ENCODE data around the gene FOXRED2. TPM values are rescaled to one million over a fixed set of nuclear protein-coding genes. Genes with fewer than 3 reads are reported as not detected.
"Not testable (repeated sequence)": the region's sequence is repeated elsewhere in the genome, so short reads cannot be mapped to it uniquely, and the experiment has no call there.

Gene FOXRED2
- polyA plus RNA-seq, 6 donors from 2014 or later: 2.0 to 6.3 (median 3.2) TPM

GRCh38 chr22:36463783-36464184, 43.1 kb downstream of the FOXRED2 start:
- Mint-ChIP-seq H3K4me1 (peaks cover 3 to 18% (median 16%) of the 10 kb centered on the region in 3 donors), H3K9me3 (no peaks in the 10 kb centered on the region), H3K27me3 (no peaks in the 10 kb centered on the region), H3K27ac (no peak overlapping the region), H3K36me3 (no peaks in the 10 kb centered on the region), H3K4me3 (no peak overlapping the region)
- DNase-seq (no peak), ATAC-seq (ENCODE audit: low read depth in 2 of 2) (no peak)

- no peak for ATAC-seq (ENCODE audit: low read depth in 2 of 2)
- Mint-ChIP-seq H3K36me3 (no peaks in the 10 kb centered on the region), H3K9me3 (no peaks in the 10 kb centered on the region), H3K27me3 (no peaks in the 10 kb centered on the region), H3K4me3 (no peak overlapping the region), H3K27ac (peak overlapping the region in 2 of 6 donors; percentile 57 to 74), H3K4me1 (peaks cover 6 to 13% (median 12%) of the 10 kb centered on the region in 3 donors)
- no peak for DNase-seq
These were observed 44.9 kb downstream of the FOXRED2 start for GRCh38 chr22:36461665-36462649.

DNA sequence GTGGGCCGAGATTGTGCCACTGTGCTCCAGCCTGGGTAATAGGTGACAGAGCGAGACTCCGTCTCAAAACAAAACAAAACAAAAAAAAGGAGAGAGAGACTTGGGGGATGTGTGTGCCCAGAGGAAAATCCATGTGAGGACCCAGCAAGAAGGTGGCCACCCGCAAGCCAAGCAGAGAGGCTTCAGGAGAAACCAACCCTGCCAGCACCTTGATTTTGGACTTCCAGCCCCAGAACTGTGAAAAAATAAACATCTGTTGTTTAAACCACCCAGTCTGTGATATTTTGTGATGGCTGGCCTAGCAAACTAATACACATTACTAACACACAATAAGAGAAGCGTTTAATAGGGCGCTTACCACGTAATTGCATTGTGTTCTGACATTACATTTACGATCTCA, 46.6 kb downstream of the FOXRED2 start:
- DNase-seq: no peak
- H3K27ac Mint-ChIP-seq: peak overlapping the region in 1 of 6 donors; percentile 68
- H3K4me3 Mint-ChIP-seq: no peak overlapping the region
- H3K9me3 Mint-ChIP-seq: no peaks in the 10 kb centered on the region
- peaks cover 13 to 16% (median 16%) of the 10 kb centered on the region in 3 donors for H3K4me1 Mint-ChIP-seq
- no peaks in the 10 kb centered on the region for H3K36me3 Mint-ChIP-seq
- ATAC-seq (ENCODE audit: low read depth in 2 of 2): no peak
- H3K27me3 Mint-ChIP-seq: no peaks in the 10 kb centered on the region

- H3K9me3 Mint-ChIP-seq: no peaks in the 10 kb centered on the region
- no peak for DNase-seq
- H3K36me3 Mint-ChIP-seq: no peaks in the 10 kb centered on the region
- no peak overlapping the region for H3K4me3 Mint-ChIP-seq
- no peak for ATAC-seq (ENCODE audit: low read depth in 2 of 2)
- no peaks in the 10 kb centered on the region for H3K27me3 Mint-ChIP-seq
- H3K27ac Mint-ChIP-seq: peak overlapping the region in 2 of 6 donors; percentile 18 to 29
- H3K4me1 Mint-ChIP-seq: peaks cover 26 to 32% (median 30%) of the 10 kb centered on the region in 3 donors
These were observed 49.0 kb downstream of the FOXRED2 start for GRCh38 chr22:36457688-36458450.

GRCh38 chr22:36456464-36456845, 50.4 kb downstream of the FOXRED2 start:
- DNase-seq (no peak), ATAC-seq (ENCODE audit: low read depth in 2 of 2) (no peak)
- Mint-ChIP-seq H3K4me3 (peak overlapping the region in 3 of 8 donors; percentile 65 to 71 (median 68)), H3K9me3 (no peaks in the 10 kb centered on the region), H3K36me3 (no peaks in the 10 kb centered on the region), H3K27ac (peak overlapping the region; percentile 64 to 98 (median 90)), H3K27me3 (no peaks in the 10 kb centered on the region), H3K4me1 (peaks cover 32 to 46% (median 37%) of the 10 kb centered on the region in 3 donors)

- Mint-ChIP-seq H3K4me1 (peaks cover 32 to 52% (median 42%) of the 10 kb centered on the region in 3 donors), H3K27ac (peak overlapping the region; percentile 86 to 98 (median 92)), H3K4me3 (peak overlapping the region; percentile 65 to 87 (median 76)), H3K27me3 (no peaks in the 10 kb centered on the region), H3K9me3 (no peaks in the 10 kb centered on the region), H3K36me3 (no peaks in the 10 kb centered on the region)
- DNase-seq: no peak
- ATAC-seq (ENCODE audit: low read depth in 2 of 2): no peak
These were observed 51.0 kb downstream of the FOXRED2 start for GRCh38 chr22:36455571-36456463.

GRCh38 chr22:36454916-36455570, 51.8 kb downstream of the FOXRED2 start:
- H3K4me3 Mint-ChIP-seq: peak overlapping the region; percentile 65 to 87 (median 76)
- peak; percentile 95 for DNase-seq
- ATAC-seq (ENCODE audit: low read depth in 2 of 2): peak; percentile 56 to 60
- H3K27me3 Mint-ChIP-seq: no peaks in the 10 kb centered on the region
- H3K9me3 Mint-ChIP-seq: no peaks in the 10 kb centered on the region
- no peaks in the 10 kb centered on the region for H3K36me3 Mint-ChIP-seq
- H3K27ac Mint-ChIP-seq: peak overlapping the region; percentile 79 to 98 (median 92)
- peaks cover 32 to 53% (median 44%) of the 10 kb centered on the region in 3 donors for H3K4me1 Mint-ChIP-seq

GRCh38 chr22:36453855-36454378, 52.9 kb downstream of the FOXRED2 start:
- no peaks in the 10 kb centered on the region for H3K27me3 Mint-ChIP-seq
- ATAC-seq (ENCODE audit: low read depth in 2 of 2) (no peak), DNase-seq (no peak)
- peak overlapping the region; percentile 71 to 99 (median 90) for H3K27ac Mint-ChIP-seq
- H3K4me1 Mint-ChIP-seq: peaks cover 34 to 63% (median 46%) of the 10 kb centered on the region in 3 donors
- H3K4me3 Mint-ChIP-seq: peak overlapping the region; percentile 65 to 88 (median 76)
- H3K36me3 Mint-ChIP-seq: no peaks in the 10 kb centered on the region
- no peaks in the 10 kb centered on the region for H3K9me3 Mint-ChIP-seq

DNA sequence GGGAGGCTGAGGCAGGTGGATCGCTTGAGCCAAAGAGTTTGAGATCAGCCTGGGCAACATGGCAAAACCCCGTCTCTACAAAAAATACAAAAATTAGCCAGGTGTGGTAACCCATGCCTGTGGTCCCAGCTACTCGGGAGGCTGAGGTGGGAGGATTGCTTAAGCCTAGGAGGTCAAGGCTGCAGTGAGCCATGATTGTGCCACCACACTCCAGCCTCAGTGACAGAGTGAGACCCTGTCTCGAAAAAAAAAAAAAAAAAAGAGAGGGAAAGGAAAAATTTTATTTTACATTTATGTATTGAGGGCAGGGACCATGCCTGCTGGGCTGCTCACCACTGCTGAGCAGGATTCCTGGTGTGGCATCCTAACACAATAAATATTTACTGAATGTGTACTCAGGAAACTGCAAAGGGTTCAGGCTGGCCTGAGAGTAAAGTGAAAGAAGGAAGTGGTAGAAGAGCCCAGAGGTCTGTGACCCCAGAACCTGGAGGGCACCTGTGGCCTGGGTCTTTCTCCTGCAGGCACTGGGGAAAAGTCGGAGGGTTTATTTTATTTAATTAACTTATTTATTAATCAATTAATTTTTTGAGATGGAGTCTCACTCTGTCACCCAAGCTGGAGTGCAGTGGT, 53.7 kb downstream of the FOXRED2 start:
- H3K27ac Mint-ChIP-seq: peak overlapping the region; percentile 89 to 100 (median 98)
- not testable (repeated sequence) for H3K9me3 Mint-ChIP-seq; H3K27me3 Mint-ChIP-seq; H3K36me3 Mint-ChIP-seq; ATAC-seq (ENCODE audit: low read depth in 2 of 2)
- peak overlapping the region; percentile 65 to 89 (median 80) for H3K4me3 Mint-ChIP-seq
- DNase-seq: peak; percentile 39
- H3K4me1 Mint-ChIP-seq: peaks cover 34 to 66% (median 49%) of the 10 kb centered on the region in 3 donors

GRCh38 chr22:36452250-36452977, 54.4 kb downstream of the FOXRED2 start:
- DNase-seq (no peak), ATAC-seq (ENCODE audit: low read depth in 2 of 2) (no peak)
- Mint-ChIP-seq H3K27ac (peak overlapping the region; percentile 89 to 100 (median 98)), H3K4me1 (peaks cover 38 to 72% (median 55%) of the 10 kb centered on the region in 3 donors), H3K9me3 (no peaks in the 10 kb centered on the region), H3K4me3 (peak overlapping the region; percentile 65 to 91 (median 80)), H3K36me3 (no peaks in the 10 kb centered on the region), H3K27me3 (no peaks in the 10 kb centered on the region)

DNA sequence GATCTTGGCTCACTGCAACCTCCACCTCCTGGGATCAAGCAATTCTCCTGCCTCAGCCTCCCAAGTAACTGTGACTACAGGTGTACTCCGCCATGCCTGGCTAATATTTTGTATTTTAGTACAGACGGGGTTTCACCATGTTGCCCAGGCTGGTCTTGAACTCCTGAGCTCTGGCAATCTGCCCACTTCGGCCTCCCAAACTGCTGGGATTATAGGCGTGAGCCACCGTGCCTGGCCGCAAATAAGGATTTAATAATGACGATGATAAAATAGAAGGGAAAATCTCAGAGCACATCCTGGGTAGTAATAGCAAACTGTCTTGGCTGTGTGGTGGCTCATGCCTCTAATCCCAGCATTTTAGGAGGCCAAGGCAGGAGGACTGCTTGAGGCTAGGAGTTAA, 55.9 kb downstream of the FOXRED2 start:
- peaks cover 32 to 67% (median 49%) of the 10 kb centered on the region in 3 donors for H3K4me1 Mint-ChIP-seq
- not testable (repeated sequence) for DNase-seq; H3K9me3 Mint-ChIP-seq; ATAC-seq (ENCODE audit: low read depth in 2 of 2); H3K36me3 Mint-ChIP-seq; H3K27me3 Mint-ChIP-seq
- H3K27ac Mint-ChIP-seq: peak overlapping the region; percentile 89 to 100 (median 98)
- peak overlapping the region in 6 of 8 donors; percentile 9 to 84 (median 71) for H3K4me3 Mint-ChIP-seq

Measured in naive B cell (primary cell).